SK-N-MC (cell line): ENCODE data around the gene ZFAND3.

ENCODE experiments used
- EZH2 ChIP-seq: fragments of 200-600 bp; sonication (generic); IDR thresholded peaks from one replicate; pipeline ENCODE4 v1.6.1; 2017; ENCODE audit warnings: antibody characterized with exemption
- POLR2AphosphoS5 ChIP-seq: IDR thresholded peaks from 2 replicates; pipeline ENCODE4 v1.6.1; 2012; ENCODE audit warnings: mild to moderate bottlenecking, low read depth, low read length, borderline replicate concordance

- TF ChIP-seq POLR2AphosphoS5 (no peak), EZH2 (no peak)
Observed at GRCh38 chr6:37993596-37993995, 174.1 kb downstream of the ZFAND3 start.
